HEK293 (cell line): ENCODE measurements around the gene ABHD12.
A peak's percentile ranks its signal among the peaks of the same experiment; 100 is the strongest.

Experiments used
- CTCF ChIA-PET: fragments of 350-600 bp; formaldehyde crosslinking; extraction: SDS; loops from one replicate; lab custom pipeline; 2021; ENCODE audit warnings: antibody characterized with exemption; lab: Yijun Ruan, JAX
- POLR2A ChIA-PET: fragments of 300-600 bp; formaldehyde crosslinking; extraction: SDS; loops from one replicate; lab custom pipeline; 2020; ENCODE audit warnings: antibody characterized with exemption, inconsistent platforms; lab: Yijun Ruan, JAX
- H3K27ac ChIP-seq: fragments of 200-500 bp; sonication (Bioruptor generic); 2 replicates; pipeline ENCODE4 v1.5.1; 2014; ENCODE audit warnings: low read depth, low read length, control low read depth, inconsistent platforms; ENCODE audit errors: extremely low read depth
- H3K36me3 ChIP-seq, 2 experiments: fragments of 200-500 bp in 1 of 2; sonication (Bioruptor generic) in 1 of 2; 1 replicate in 1 of 2; 2 replicates in 1 of 2; pipeline ENCODE4 v1.5.1; 2014 to 2017; ENCODE audit warnings: inconsistent platforms in 2 of 2, low read length in 2 of 2; ENCODE audit not compliant: control insufficient read depth in 2 of 2, insufficient read depth in 1 of 2
- H3K4me1 ChIP-seq: fragments of 200-500 bp; sonication (Bioruptor generic); 2 replicates; pipeline ENCODE4 v1.5.1; 2014; ENCODE audit warnings: mild to moderate bottlenecking, low read length, inconsistent platforms; ENCODE audit not compliant: control insufficient read depth, insufficient read depth
- H3K4me3 ChIP-seq: 2 replicates; pipeline ENCODE4 v1.5.1; 2011; ENCODE audit warnings: low read depth, mild to moderate bottlenecking, control low read depth, low read length, moderate library complexity
- H3K9me3 ChIP-seq: fragments of 200-500 bp; sonication (Bioruptor generic); 2 replicates; pipeline ENCODE4 v1.5.1; 2014; ENCODE audit warnings: low read depth, low read length, inconsistent platforms; ENCODE audit not compliant: control insufficient read depth, insufficient read depth
- ATF2 ChIP-seq: fragments of 450-650 bp; formaldehyde crosslinking; IDR thresholded peaks from 2 replicates; pipeline ENCODE4 v1.5.1; 2016; ENCODE audit warnings: missing biosample characterization, missing genetic modification characterization, low read depth
- GLI4 ChIP-seq: fragments of 450-650 bp; formaldehyde crosslinking; IDR thresholded peaks from 2 replicates; pipeline ENCODE4 v1.5.1; 2016; ENCODE audit warnings: missing biosample characterization, missing genetic modification characterization
- HOXC10 ChIP-seq: sonication (generic); formaldehyde crosslinking; IDR thresholded peaks from 2 replicates; pipeline ENCODE4 v1.8.1; 2023; ENCODE audit warnings: mild to moderate bottlenecking, missing genetic modification reagents
- MZF1 ChIP-seq: fragments of 450-650 bp; formaldehyde crosslinking; IDR thresholded peaks from 2 replicates; pipeline ENCODE4 v1.5.1; 2017; ENCODE audit warnings: missing biosample characterization, missing genetic modification characterization, borderline replicate concordance
- SCRT1 ChIP-seq: fragments of 450-650 bp; formaldehyde crosslinking; IDR thresholded peaks from 2 replicates; pipeline ENCODE4 v1.5.1; 2016; ENCODE audit warnings: missing biosample characterization, missing genetic modification characterization, borderline replicate concordance
- ZBTB1 ChIP-seq: fragments of 450-650 bp; formaldehyde crosslinking; IDR thresholded peaks from 2 replicates; pipeline ENCODE4 v1.5.1; 2016; ENCODE audit warnings: missing biosample characterization, missing genetic modification characterization
- ZFHX2 ChIP-seq: fragments of 450-650 bp; formaldehyde crosslinking; conservative IDR thresholded peaks from 2 replicates; pipeline ENCODE4 v1.5.1; 2016; ENCODE audit warnings: missing biosample characterization, missing genetic modification characterization
- ZNF138 ChIP-seq: fragments of 450-650 bp; formaldehyde crosslinking; IDR thresholded peaks from 2 replicates; pipeline ENCODE4 v1.5.1; 2016; ENCODE audit warnings: missing biosample characterization, missing genetic modification characterization, borderline replicate concordance
- ZNF174 ChIP-seq: fragments of 450-650 bp; formaldehyde crosslinking; IDR thresholded peaks from 2 replicates; pipeline ENCODE4 v1.5.0; 2017; ENCODE audit warnings: missing biosample characterization, mild to moderate bottlenecking, missing genetic modification characterization
- ZNF202 ChIP-seq: fragments of 450-650 bp; formaldehyde crosslinking; IDR thresholded peaks from 2 replicates; pipeline ENCODE4 v1.5.1; 2016; ENCODE audit warnings: missing biosample characterization, missing genetic modification characterization, borderline replicate concordance
- ZNF274 ChIP-seq, 2 experiments: fragments of 200-500 bp in 1 of 2; fragments of 450-650 bp in 1 of 2; sonication (Bioruptor generic) in 1 of 2; formaldehyde crosslinking in 1 of 2; IDR thresholded peaks; 2 replicates each; pipeline versions ENCODE4 v1.5.1 to v1.6.1; 2014 to 2016; ENCODE audit warnings: borderline replicate concordance in 1 of 2, inconsistent platforms in 1 of 2, low read length in 1 of 2, missing biosample characterization in 1 of 2, missing genetic modification characterization in 1 of 2
- ZNF292 ChIP-seq: fragments of 450-650 bp; formaldehyde crosslinking; IDR thresholded peaks from 2 replicates; pipeline ENCODE4 v1.5.1; 2016; ENCODE audit warnings: low read depth, missing biosample characterization, missing genetic modification characterization, borderline replicate concordance
- ZNF404 ChIP-seq: fragments of 450-650 bp; formaldehyde crosslinking; IDR thresholded peaks from 2 replicates; pipeline ENCODE4 v1.5.1; 2017; ENCODE audit warnings: missing biosample characterization, missing genetic modification characterization
- ZNF423 ChIP-seq: fragments of 450-650 bp; formaldehyde crosslinking; IDR thresholded peaks from 2 replicates; pipeline ENCODE4 v1.5.1; 2016; ENCODE audit warnings: missing biosample characterization, missing genetic modification characterization
- ZNF426 ChIP-seq: fragments of 450-650 bp; formaldehyde crosslinking; IDR thresholded peaks from 2 replicates; pipeline ENCODE4 v1.5.1; 2017; ENCODE audit warnings: missing biosample characterization, missing genetic modification characterization, mild to moderate bottlenecking, inconsistent platforms, moderate library complexity
- ZNF48 ChIP-seq: fragments of 450-650 bp; formaldehyde crosslinking; IDR thresholded peaks from 2 replicates; pipeline ENCODE4 v1.5.1; 2016; ENCODE audit warnings: missing biosample characterization, missing genetic modification characterization
- ZNF488 ChIP-seq: fragments of 450-650 bp; formaldehyde crosslinking; IDR thresholded peaks from 2 replicates; pipeline ENCODE4 v1.5.1; 2016; ENCODE audit warnings: missing biosample characterization, missing genetic modification characterization
- ZNF561 ChIP-seq: fragments of 450-650 bp; IDR thresholded peaks from 2 replicates; pipeline ENCODE4 v1.5.1; 2018; ENCODE audit warnings: missing biosample characterization, missing genetic modification characterization, borderline replicate concordance
- ZNF585B ChIP-seq: fragments of 450-650 bp; formaldehyde crosslinking; IDR thresholded peaks from 2 replicates; pipeline ENCODE4 v1.5.1; 2016; ENCODE audit warnings: missing biosample characterization, missing genetic modification characterization
- ZNF629 ChIP-seq: fragments of 450-650 bp; formaldehyde crosslinking; IDR thresholded peaks from 2 replicates; pipeline ENCODE4 v1.5.1; 2017; ENCODE audit warnings: missing biosample characterization, missing genetic modification characterization
- ZNF664 ChIP-seq: fragments of 450-650 bp; formaldehyde crosslinking; IDR thresholded peaks from 2 replicates; pipeline ENCODE4 v1.5.1; 2016; ENCODE audit warnings: missing biosample characterization, missing genetic modification characterization
- ZNF747 ChIP-seq: fragments of 450-650 bp; formaldehyde crosslinking; IDR thresholded peaks from 2 replicates; pipeline ENCODE4 v1.5.1; 2016; ENCODE audit warnings: missing biosample characterization, missing genetic modification characterization
- ZNF830 ChIP-seq: fragments of 450-650 bp; IDR thresholded peaks from 2 replicates; pipeline ENCODE4 v1.5.0; 2018; ENCODE audit warnings: missing biosample characterization, missing genetic modification characterization, low read depth, mild to moderate bottlenecking, moderate library complexity
- ZSCAN30 ChIP-seq: fragments of 450-650 bp; IDR thresholded peaks from 2 replicates; pipeline ENCODE4 v1.5.1; 2018; ENCODE audit warnings: missing biosample characterization, mild to moderate bottlenecking, missing genetic modification characterization, moderate library complexity
- ZSCAN4 ChIP-seq: fragments of 450-650 bp; formaldehyde crosslinking; IDR thresholded peaks from 2 replicates; pipeline ENCODE4 v1.5.1; 2017; ENCODE audit warnings: missing biosample characterization, missing genetic modification characterization

Gene ABHD12

GRCh38 chr20:25380945-25381614 is 9.6 kb downstream of the ABHD12 start:
- no peak overlapping the region for H3K4me3 ChIP-seq
- H3K27ac ChIP-seq: no peak overlapping the region
- TF ChIP-seq ZNF664 (tag by site-specific recombination) (peak; percentile 87), GLI4 (no peak), ZNF174 (tag by site-specific recombination) (no peak), ZNF426 (tag by site-specific recombination) (no peak), ZSCAN4 (tag by site-specific recombination) (no peak), ZNF404 (no peak), ZNF629 (tag by site-specific recombination) (no peak), ZNF561 (tag by site-specific recombination) (no peak), ZFHX2 (tag by site-specific recombination) (no peak), ZNF585B (tag by site-specific recombination) (no peak), ZNF830 (tag by site-specific recombination) (no peak), ZNF48 (no peak), ZNF747 (no peak), ZNF274 (IDR thresholded peaks at IDR 0.05; ENCODE audit: low read length) (no peak), ZNF274 (tag by site-specific recombination; IDR thresholded peaks at IDR 0.05; ENCODE audit: borderline replicate concordance) (no peak), HOXC10 (CRISPR knock-in tag) (no peak), ZBTB1 (tag by site-specific recombination) (no peak), ZNF292 (tag by site-specific recombination) (no peak), ZSCAN30 (no peak), ZNF202 (tag by site-specific recombination) (no peak), ATF2 (tag by site-specific recombination) (0 out of 2 replicates have a peak, but pooled peaks have one; percentile 25), ZNF488 (tag by site-specific recombination) (no peak), SCRT1 (peak; percentile 88), ZNF138 (tag by site-specific recombination) (no peak), ZNF423 (tag by site-specific recombination) (no peak), MZF1 (tag by site-specific recombination) (no peak)
- POLR2A ChIA-PET: no interaction called here
- no peaks in the 10 kb centered on the region for H3K4me1 ChIP-seq
- peaks cover 0 to 11% of the 10 kb centered on the region in 2 experiments; a peak in 2 of 3 replicates for H3K36me3 ChIP-seq
- CTCF ChIA-PET: no interaction called here
- H3K9me3 ChIP-seq: no peaks in the 10 kb centered on the region
